Neural cell (in vitro differentiated cells): ENCODE data around the gene USP22. TPM values are rescaled to one million over a fixed set of nuclear protein-coding genes. Genes with fewer than 3 reads are reported as not detected.

Source experiments
- H2AFZ ChIP-seq: fragments of 200-600, 300-800 bp; sonication (generic), shearing (Covaris generic); 2 replicates; pipeline ENCODE4 v1.6.0; 2014; ENCODE audit warnings: low read depth, mild to moderate bottlenecking, antibody characterized with exemption, low read length, moderate library complexity
- H3F3A ChIP-seq: fragments of 200-600 bp; shearing (Covaris generic); 2 replicates; pipeline ENCODE4 v1.6.1; 2016; ENCODE audit warnings: mild to moderate bottlenecking, moderate library complexity, mixed read lengths, antibody characterized with exemption, low read length; ENCODE audit not compliant: insufficient read depth, poor library complexity, severe bottlenecking
- H3K27ac ChIP-seq: fragments of 200-600, 300-800 bp; sonication (generic), shearing (Covaris generic); 2 replicates; pipeline ENCODE4 v1.5.1; 2014; ENCODE audit warnings: mild to moderate bottlenecking, low read length, moderate library complexity
- H3K27me3 ChIP-seq: fragments of 300-800, 200-600 bp; sonication (generic), shearing (Covaris generic); 2 replicates; pipeline ENCODE4 v1.6.0; 2014; ENCODE audit warnings: mild to moderate bottlenecking, low read depth, low read length, moderate library complexity; ENCODE audit not compliant: insufficient read depth
- H3K36me3 ChIP-seq: fragments of 300-800, 200-600 bp; sonication (generic), shearing (Covaris generic); 2 replicates; pipeline ENCODE4 v1.5.1; 2014; ENCODE audit warnings: mild to moderate bottlenecking, antibody characterized with exemption, low read length, moderate library complexity; ENCODE audit not compliant: insufficient read depth
- H3K4me2 ChIP-seq: fragments of 300-800, 200-600 bp; sonication (generic), shearing (Covaris generic); 2 replicates; pipeline ENCODE4 v1.6.0; 2014; ENCODE audit warnings: mild to moderate bottlenecking, low read length
- H3K4me3 ChIP-seq: fragments of 300-800, 200-600 bp; sonication (generic), shearing (Covaris generic); 2 replicates; pipeline ENCODE4 v1.5.1; 2014; ENCODE audit warnings: mild to moderate bottlenecking, low read length, moderate library complexity
- H3K79me2 ChIP-seq: fragments of 200-600 bp; shearing (Covaris generic); replicated peaks from 2 replicates; pipeline ENCODE4 v1.6.0; 2014; ENCODE audit warnings: mild to moderate bottlenecking, low read length, moderate library complexity; ENCODE audit not compliant: insufficient read depth
- H3K9ac ChIP-seq: fragments of 300-800, 200-600 bp; sonication (generic), shearing (Covaris generic); 2 replicates; pipeline ENCODE4 v1.6.1; 2016; ENCODE audit warnings: mild to moderate bottlenecking, low read length, mixed read lengths
- H3K9me2 ChIP-seq: fragments of 200-600 bp; shearing (Covaris generic); 2 replicates; pipeline ENCODE4 v1.6.1; 2016; ENCODE audit warnings: mild to moderate bottlenecking, low read length, mixed read lengths; ENCODE audit not compliant: insufficient read depth
- H3K9me3 ChIP-seq: fragments of 200-600, 300-800 bp; sonication (generic), shearing (Covaris generic); 2 replicates; pipeline ENCODE4 v1.6.1; 2016; ENCODE audit warnings: mild to moderate bottlenecking, mixed run types, low read length, moderate library complexity, mixed read lengths
- H4K20me1 ChIP-seq: fragments of 200-600 bp; shearing (Covaris generic); 2 replicates; pipeline ENCODE4 v1.6.1; 2016; ENCODE audit warnings: mild to moderate bottlenecking, mixed run types; ENCODE audit not compliant: insufficient read depth
- EP300 ChIP-seq: fragments of 450-650 bp; conservative IDR thresholded peaks from 2 replicates; pipeline ENCODE4 v1.6.1; 2014; ENCODE audit warnings: antibody characterized with exemption, mild to moderate bottlenecking, moderate library complexity; ENCODE audit not compliant: poor library complexity, severe bottlenecking
- EZH2 ChIP-seq: fragments of 200-600, 300-800 bp; shearing (Covaris generic), sonication (generic); IDR thresholded peaks from 2 replicates; pipeline ENCODE4 v1.6.1; 2014; ENCODE audit warnings: antibody characterized with exemption, low read length, borderline replicate concordance, mild to moderate bottlenecking; ENCODE audit not compliant: insufficient read depth, poor library complexity, severe bottlenecking
- MXI1 ChIP-seq: fragments of 450-650 bp; conservative IDR thresholded peaks from 2 replicates; pipeline ENCODE4 v1.6.1; 2014; ENCODE audit warnings: antibody characterized with exemption, mild to moderate bottlenecking; ENCODE audit not compliant: poor library complexity, severe bottlenecking
- POLR2AphosphoS5 ChIP-seq: IDR thresholded peaks from 2 replicates; pipeline ENCODE4 v1.6.1; 2012
- RAD21 ChIP-seq: fragments of 450-650 bp; conservative IDR thresholded peaks from 2 replicates; pipeline ENCODE4 v1.6.1; 2014; ENCODE audit warnings: antibody characterized with exemption, mild to moderate bottlenecking, moderate library complexity
- SMC3 ChIP-seq: fragments of 450-650 bp; conservative IDR thresholded peaks from 2 replicates; pipeline ENCODE4 v1.6.1; 2014; ENCODE audit warnings: antibody characterized with exemption, mild to moderate bottlenecking, moderate library complexity; ENCODE audit not compliant: poor library complexity
- TAF1 ChIP-seq: IDR thresholded peaks from 2 replicates; pipeline ENCODE4 v1.6.1; 2012; ENCODE audit warnings: low read depth
- polyA plus RNA-seq: library from polyadenylated mRNA; depleted of rRNA; stranded (reverse); fragments of >200 nt; gene quantifications from 2 replicates; pipeline ENCODE4 v1.2.3, GENCODE V29; 2014
- TF ChIP-seq, protein P1 (sequence below): fragments of 450-650 bp; IDR thresholded peaks from 2 replicates; pipeline ENCODE4 v1.5.1; 2014; ENCODE audit warnings: antibody characterized with exemption, mild to moderate bottlenecking, moderate library complexity; ENCODE audit not compliant: poor library complexity, severe bottlenecking
- TF ChIP-seq, protein P2 (sequence below): IDR thresholded peaks from 2 replicates; pipeline ENCODE4 v1.6.1; 2012; ENCODE audit warnings: borderline replicate concordance

Gene USP22
- polyA plus RNA-seq, 1 donor from 2014 or later: 269 TPM

DNA sequence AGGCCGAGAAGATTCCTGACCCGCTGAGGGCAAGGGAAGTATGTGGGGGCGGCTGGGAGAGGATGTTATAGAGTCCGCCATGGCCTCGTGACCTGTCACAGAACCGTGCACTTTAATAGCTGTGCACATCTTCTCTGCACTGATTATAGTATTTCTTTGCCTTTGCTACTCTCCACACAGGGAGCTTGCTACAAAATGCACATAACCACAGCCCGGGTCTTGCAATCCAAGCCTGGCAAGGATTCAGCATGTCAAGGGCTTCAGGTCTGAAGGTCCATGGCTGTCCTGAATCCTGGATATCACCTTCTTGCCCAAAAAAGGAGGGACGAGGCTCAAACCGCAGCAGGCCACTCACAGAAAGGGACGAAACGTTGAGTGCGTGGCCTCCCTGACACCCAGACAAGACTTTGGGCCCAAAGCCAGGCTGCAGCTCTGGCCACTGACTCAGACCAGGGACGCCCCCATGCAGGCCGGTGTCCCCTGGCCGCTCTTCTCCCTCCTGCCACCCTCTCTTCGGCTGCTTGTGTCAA lies 43.7 kb downstream of the USP22 start:
- Histone ChIP-seq H3K4me3 (no peak overlapping the region), H3F3A (no peaks in the 10 kb centered on the region), H3K9ac (no peak overlapping the region), H3K36me3 (peaks cover 3% of the 10 kb centered on the region), H3K79me2 (peaks cover 13% of the 10 kb centered on the region), H3K27me3 (no peaks in the 10 kb centered on the region), H4K20me1 (peaks cover 37% of the 10 kb centered on the region), H3K27ac (no peak overlapping the region), H3K9me2 (no peaks in the 10 kb centered on the region), H3K9me3 (no peaks in the 10 kb centered on the region), H3K4me2 (no peak overlapping the region), H2AFZ (no peak overlapping the region)
- TF ChIP-seq RAD21 (no peak), POLR2AphosphoS5 (peak; percentile 48)
- TF ChIP-seq, protein P1, sequence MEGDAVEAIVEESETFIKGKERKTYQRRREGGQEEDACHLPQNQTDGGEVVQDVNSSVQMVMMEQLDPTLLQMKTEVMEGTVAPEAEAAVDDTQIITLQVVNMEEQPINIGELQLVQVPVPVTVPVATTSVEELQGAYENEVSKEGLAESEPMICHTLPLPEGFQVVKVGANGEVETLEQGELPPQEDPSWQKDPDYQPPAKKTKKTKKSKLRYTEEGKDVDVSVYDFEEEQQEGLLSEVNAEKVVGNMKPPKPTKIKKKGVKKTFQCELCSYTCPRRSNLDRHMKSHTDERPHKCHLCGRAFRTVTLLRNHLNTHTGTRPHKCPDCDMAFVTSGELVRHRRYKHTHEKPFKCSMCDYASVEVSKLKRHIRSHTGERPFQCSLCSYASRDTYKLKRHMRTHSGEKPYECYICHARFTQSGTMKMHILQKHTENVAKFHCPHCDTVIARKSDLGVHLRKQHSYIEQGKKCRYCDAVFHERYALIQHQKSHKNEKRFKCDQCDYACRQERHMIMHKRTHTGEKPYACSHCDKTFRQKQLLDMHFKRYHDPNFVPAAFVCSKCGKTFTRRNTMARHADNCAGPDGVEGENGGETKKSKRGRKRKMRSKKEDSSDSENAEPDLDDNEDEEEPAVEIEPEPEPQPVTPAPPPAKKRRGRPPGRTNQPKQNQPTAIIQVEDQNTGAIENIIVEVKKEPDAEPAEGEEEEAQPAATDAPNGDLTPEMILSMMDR: no peak

DNA sequence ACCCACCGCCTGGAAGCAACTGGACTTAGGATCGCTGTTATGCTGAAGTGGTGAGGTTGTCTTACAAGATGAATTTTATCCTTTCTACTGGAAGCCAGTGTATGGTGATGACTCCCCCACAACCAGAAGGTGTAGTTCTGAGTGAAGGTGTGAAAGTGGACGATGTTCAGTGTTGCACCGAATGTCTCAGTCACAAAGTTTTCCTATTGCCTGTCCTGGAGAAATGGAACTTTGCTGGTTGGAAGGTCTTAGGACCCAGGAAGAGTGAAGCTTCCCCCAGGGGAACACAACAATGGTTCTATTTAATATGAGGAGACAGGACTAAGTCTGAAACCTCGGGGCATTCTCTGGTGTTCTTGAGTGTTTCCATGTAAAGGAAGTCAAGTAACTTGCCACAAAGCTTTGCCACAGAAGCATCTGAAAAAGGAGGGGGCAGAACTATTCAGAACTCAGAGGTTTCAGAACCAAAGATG lies 44.2 kb downstream of the USP22 start:
- Histone ChIP-seq H2AFZ (no peak overlapping the region), H3K4me2 (no peak overlapping the region), H3K36me3 (no peaks in the 10 kb centered on the region), H3F3A (no peaks in the 10 kb centered on the region), H4K20me1 (peaks cover 37% of the 10 kb centered on the region), H3K27ac (no peak overlapping the region), H3K9me3 (no peaks in the 10 kb centered on the region), H3K4me3 (no peak overlapping the region), H3K9ac (no peak overlapping the region), H3K9me2 (no peaks in the 10 kb centered on the region), H3K79me2 (peaks cover 13% of the 10 kb centered on the region), H3K27me3 (no peaks in the 10 kb centered on the region)
- no peak for TF ChIP-seq MXI1
- TF ChIP-seq, protein P2, sequence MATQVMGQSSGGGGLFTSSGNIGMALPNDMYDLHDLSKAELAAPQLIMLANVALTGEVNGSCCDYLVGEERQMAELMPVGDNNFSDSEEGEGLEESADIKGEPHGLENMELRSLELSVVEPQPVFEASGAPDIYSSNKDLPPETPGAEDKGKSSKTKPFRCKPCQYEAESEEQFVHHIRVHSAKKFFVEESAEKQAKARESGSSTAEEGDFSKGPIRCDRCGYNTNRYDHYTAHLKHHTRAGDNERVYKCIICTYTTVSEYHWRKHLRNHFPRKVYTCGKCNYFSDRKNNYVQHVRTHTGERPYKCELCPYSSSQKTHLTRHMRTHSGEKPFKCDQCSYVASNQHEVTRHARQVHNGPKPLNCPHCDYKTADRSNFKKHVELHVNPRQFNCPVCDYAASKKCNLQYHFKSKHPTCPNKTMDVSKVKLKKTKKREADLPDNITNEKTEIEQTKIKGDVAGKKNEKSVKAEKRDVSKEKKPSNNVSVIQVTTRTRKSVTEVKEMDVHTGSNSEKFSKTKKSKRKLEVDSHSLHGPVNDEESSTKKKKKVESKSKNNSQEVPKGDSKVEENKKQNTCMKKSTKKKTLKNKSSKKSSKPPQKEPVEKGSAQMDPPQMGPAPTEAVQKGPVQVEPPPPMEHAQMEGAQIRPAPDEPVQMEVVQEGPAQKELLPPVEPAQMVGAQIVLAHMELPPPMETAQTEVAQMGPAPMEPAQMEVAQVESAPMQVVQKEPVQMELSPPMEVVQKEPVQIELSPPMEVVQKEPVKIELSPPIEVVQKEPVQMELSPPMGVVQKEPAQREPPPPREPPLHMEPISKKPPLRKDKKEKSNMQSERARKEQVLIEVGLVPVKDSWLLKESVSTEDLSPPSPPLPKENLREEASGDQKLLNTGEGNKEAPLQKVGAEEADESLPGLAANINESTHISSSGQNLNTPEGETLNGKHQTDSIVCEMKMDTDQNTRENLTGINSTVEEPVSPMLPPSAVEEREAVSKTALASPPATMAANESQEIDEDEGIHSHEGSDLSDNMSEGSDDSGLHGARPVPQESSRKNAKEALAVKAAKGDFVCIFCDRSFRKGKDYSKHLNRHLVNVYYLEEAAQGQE: no peak
- TF ChIP-seq SMC3: no peak
- no peak for TF ChIP-seq EP300
- TF ChIP-seq RAD21: no peak
- TF ChIP-seq TAF1: no peak
- no peak for TF ChIP-seq POLR2AphosphoS5
- no peak for TF ChIP-seq EZH2
- TF ChIP-seq, protein P1: no peak
